ENCODE results near the gene BRD3.
"Not testable (repeated sequence)": the region's sequence is repeated elsewhere in the genome, so short reads cannot be mapped to it uniquely, and the experiment has no call there.

BRD3 gene

GRCh38 chr9:133993635-133994253 lies 74.1 kb downstream of the BRD3 start:
- DNase-seq (ENCODE audit: low read depth), result no peak

DNA sequence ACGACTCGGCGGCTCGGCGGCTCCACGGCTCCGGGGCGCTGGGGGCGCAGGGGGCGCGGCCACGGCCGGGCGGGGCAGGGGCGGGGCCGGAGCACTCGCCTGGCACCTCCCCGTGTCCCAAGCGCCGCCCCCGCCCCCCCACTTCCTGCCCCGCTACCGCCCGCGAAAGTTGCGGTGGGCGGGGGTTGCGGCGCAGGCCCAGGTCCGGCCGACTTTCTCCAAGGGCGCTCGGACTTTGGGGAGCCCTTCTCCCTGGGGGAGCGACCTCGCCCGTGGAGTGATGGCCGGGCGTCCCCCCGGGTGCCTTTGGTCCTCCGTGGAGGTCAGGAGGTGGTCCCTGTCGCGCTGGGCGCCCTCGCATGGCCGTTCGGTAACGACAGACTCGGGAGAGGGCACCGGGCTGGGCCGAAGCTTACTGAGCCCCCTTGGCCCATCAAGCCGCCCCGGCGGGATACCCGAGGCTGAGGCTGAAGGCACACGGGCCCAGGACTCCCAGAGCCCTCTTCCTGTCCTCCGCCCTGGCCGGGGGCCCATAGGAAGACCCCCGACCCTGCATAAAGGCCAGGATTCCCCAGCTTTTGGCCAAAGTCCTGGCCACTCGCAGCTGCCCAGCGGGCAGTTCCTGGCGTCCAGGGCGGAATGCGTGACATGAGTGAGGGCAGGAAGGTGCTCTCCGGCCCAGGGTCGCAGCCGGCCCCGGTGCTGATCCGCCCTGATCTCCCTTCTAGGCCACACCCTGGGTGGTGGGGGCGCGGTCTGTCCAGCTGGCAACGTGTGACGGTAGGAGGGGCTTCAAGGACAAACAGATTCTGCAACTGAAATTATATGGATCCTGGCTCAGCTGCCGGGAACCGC lies 74.8 kb downstream of the BRD3 start:
- DNase-seq (ENCODE audit: low read depth), result peak; percentile 61

- DNase-seq (ENCODE audit: low read depth), result peak; percentile 1
Observed at GRCh38 chr9:133991964-133992779, 75.7 kb downstream of the BRD3 start, which contains the start of gene VAV2. TSS of gene VAV2 (minus strand) at chr9:133992324. CDS start at chr9:133992278, 46 bp downstream.

- DNase-seq (ENCODE audit: low read depth), result no peak
Observed at GRCh38 chr9:133991214-133991921, 76.5 kb downstream of the BRD3 start.

DNA sequence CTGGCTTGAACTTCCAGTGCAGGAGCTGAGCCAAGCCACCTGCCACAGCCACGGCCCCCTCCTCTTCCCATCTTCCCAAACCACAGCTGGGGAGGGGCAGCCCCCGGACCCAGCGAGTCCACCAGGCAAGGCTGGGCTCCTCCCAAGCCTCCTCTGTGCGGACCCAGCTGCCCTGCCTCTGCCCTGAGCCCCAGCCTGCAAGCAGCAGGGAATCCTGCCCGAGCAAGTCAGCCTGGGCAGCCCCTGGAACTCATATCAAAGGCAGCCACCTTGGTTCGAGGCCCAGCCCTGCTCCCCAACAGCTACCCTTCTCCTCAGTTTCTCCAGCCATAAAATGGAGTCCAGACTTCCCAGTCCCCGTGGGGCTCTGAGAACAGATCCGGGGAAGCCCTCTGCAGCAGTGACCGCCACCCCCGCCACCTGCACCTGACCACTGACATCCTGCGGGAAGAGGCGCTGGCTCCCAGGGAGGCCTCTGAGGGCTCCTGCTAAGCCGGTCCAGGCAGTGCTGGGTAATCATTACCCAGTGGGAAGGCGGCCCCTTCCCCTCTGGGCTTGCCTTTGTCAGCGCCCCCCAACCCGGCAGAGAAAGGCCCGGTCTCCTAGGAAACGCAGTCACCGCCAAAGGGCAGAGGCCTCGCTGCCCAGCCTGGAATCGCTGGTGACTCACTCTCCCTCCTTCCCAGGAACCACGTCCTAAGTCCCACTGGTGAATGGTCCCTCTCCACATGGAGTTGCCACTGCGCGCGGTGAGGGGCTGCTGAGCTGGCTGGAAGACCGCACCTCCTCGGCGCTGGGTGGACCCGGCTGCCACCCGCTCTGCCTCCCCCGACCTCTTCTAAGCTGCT lies 77.2 kb downstream of the BRD3 start:
- no peak for DNase-seq (ENCODE audit: low read depth)

- no peak for DNase-seq (ENCODE audit: low read depth)
Observed at GRCh38 chr9:133989625-133990365, 78.0 kb downstream of the BRD3 start.

DNA sequence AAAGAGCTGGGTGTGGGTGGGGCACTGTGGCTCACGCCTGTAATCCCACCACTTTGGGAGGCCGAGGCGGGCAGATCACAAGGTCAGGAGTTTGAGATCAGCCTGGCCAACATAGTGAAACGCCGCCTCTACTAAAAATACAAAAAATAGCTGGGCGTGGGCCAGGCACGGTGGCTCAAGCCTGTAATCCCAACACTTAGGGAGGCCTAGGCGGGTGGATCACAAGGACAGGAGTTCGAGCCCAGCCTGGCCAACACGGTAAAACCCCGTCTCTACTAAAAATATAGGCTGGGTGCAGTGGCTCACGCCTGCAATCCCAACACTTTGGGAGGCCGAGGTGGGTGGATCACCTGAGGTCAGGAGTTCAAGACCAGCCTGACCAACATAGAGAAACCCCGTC lies 79.1 kb downstream of the BRD3 start:
- not testable (repeated sequence) for DNase-seq (ENCODE audit: low read depth)

DNA sequence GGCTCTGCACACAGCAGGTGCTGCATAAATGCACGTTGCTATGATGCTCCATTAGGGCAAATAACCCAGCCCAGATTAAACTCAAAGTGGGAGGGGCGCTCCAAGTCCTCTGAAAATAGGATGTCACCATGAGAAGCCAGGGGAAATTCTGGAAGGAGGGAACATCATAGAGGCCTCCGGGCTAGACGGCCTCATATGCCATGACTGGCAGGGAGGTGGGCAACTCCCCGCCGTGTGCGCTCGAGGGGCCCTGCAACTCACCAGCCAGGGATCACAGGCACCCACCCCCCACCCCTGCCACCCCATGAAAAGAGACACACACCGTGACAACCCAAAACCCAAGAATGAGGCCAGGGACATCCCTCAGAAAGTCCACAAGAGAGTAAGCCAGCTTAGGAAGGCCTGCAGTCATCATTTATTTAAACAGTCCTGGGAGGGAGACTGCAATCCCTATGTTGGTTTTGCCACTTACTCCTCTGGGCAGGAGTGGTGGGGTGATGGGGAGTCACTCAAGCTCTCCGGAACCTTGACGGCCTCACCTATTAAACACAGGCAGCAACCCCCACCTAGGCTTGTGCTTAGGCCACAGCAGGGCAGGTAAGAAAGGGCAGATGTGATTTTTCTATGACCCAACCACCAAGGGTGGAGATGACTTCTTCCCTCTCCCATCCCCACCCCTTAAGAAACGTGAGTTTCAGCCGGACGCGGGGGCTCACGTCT lies 79.7 kb downstream of the BRD3 start:
- no peak for DNase-seq (ENCODE audit: low read depth)

GRCh38 chr9:133987446-133987788 lies 80.4 kb downstream of the BRD3 start:
- DNase-seq (ENCODE audit: low read depth), result no peak

GRCh38 chr9:133986774-133987445 lies 80.9 kb downstream of the BRD3 start:
- no peak for DNase-seq (ENCODE audit: low read depth)

DNA sequence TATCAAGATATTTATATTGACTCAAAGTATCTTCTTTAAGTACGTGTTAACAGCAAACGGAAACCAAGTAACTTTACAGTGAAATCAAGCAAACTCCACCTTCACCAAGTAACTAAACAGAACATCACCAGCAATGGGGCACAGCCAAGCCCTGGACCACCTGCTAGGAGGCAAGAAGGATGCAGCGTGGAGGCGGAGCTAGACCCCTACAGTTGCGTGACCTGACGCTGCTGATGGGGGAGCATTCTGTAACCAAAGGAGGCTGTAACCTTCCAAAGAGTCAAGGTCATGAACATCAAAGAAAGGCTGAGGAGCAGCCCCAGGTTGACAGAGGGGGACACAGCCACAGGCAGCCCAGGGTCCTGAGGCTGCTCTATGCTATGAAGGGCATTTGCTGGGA lies 81.8 kb downstream of the BRD3 start:
- no peak for DNase-seq (ENCODE audit: low read depth)

- DNase-seq (ENCODE audit: low read depth), result no peak
Observed at GRCh38 chr9:133982971-133983720, 84.7 kb downstream of the BRD3 start.

- DNase-seq (ENCODE audit: low read depth), result no peak
Observed at GRCh38 chr9:133981958-133982681, 85.7 kb downstream of the BRD3 start.

DNA sequence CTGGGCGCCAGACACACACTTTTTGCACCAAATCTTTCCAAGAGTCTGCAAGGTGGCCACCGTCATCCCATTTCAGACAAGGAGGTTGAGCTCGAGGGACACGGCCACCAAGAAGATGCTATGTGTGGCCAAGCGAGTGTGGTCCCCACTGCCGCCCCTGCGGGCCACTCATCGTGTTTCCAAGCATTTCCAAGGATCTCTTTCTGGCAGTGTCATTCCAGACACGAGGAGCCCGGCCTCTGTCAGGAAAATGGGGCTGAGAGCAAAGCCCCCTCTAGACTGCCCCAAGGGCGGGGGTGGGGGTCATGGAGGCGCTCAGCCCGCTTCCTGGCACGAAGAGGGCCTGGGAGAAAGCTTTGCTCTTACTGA lies 86.3 kb downstream of the BRD3 start:
- DNase-seq (ENCODE audit: low read depth), result no peak

- DNase-seq (ENCODE audit: low read depth), result no peak
Observed at GRCh38 chr9:133980864-133981588, 86.8 kb downstream of the BRD3 start.

Measured in activated T-helper 1 cell treated with Interleukin-2 at 50 U/mL for 16 hours (primary cell).